ENCODE measurements around the gene DNAJC7.

The DNAJC7 gene

GRCh38 chr17:41939044-41939692, 78.1 kb downstream of the DNAJC7 start:
- Histone ChIP-seq H3K9me2 (replicated peaks; ENCODE audit: control insufficient read depth, low read length) (no peaks in the 10 kb centered on the region), H3K27ac (ENCODE audit: low read depth, low read length) (no peak overlapping the region)

DNA sequence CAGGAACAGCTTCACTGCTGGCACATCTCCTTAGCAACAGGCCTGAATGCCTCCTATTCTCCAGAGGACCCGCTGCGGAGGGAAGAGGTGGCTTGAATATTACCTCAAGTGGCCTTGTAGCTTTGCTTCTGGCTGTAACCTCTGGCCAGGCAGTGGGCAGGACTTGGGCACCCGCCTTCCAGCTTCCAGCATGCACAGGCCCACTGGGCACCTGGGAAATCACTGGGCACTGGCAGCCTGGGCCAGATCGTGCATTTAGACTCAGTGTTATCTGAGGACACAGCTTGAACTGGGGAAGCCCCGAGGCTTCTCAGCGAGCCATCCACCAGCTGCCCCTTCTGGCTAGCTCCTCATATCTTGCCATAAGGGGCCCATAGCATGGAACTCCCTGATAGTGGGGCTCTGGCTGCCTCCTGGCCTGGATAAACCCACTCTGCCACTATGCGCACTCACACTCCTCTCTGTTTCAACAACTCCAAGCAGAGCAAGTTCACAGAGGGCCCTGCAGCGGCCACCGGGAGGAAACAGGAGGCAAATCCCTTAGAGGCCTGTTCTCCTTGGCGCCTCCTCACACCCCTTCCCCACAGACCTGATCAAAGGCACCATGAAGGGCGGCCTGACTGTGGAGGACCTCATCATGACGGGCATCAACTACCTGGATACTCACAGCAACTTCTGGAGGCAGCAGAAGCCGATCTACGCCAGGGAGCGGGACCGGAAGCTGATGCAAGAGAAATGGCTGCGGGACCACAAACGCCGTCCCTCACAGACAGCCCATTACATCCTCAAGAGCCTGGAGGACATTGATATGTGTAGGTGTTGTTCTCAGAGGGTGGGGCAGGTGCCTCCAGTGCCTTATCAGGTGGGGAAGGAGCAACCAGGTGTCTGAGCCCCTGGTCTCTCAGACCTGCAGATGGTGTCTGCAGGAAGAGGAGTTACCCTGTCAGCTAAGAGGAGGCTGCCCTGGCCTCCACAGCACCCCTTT, 79.0 kb downstream of the DNAJC7 start:
- no peak for TF ChIP-seq CTCF (IDR thresholded peaks at IDR 0.05; ENCODE audit: low read depth, low read length, poor library complexity, severe bottlenecking)
- no peak for TF ChIP-seq EZH2phosphoT487 (IDR thresholded peaks at IDR 0.05; ENCODE audit: borderline replicate concordance, low read length)
- Histone ChIP-seq H4K20me1 (ENCODE audit: control insufficient read depth, insufficient read depth, low read depth, low read length) (no peaks in the 10 kb centered on the region), H3K79me2 (ENCODE audit: control insufficient read depth, low read length) (no peaks in the 10 kb centered on the region), H3K27ac (ENCODE audit: low read depth, low read length) (no peak overlapping the region), H3F3A (ENCODE audit: control insufficient read depth, insufficient read depth) (no peaks in the 10 kb centered on the region), H3K4me2 (ENCODE audit: low read length) (no peak overlapping the region), H3K27me3 (ENCODE audit: control insufficient read depth, low read length) (no peaks in the 10 kb centered on the region), H3K4me1 (ENCODE audit: control insufficient read depth, low read length) (peaks cover under 1% of the 10 kb centered on the region; the same call in 1 of the 2 replicates), H3K9me2 (replicated peaks; ENCODE audit: control insufficient read depth, low read length) (no peaks in the 10 kb centered on the region), H3K36me3 (ENCODE audit: control insufficient read depth, low read length) (no peaks in the 10 kb centered on the region), H3K9me3 (ENCODE audit: control insufficient read depth, insufficient read depth, low read length) (no peaks in the 10 kb centered on the region), H3K4me3 (ENCODE audit: low read length) (no peak overlapping the region)

More at GRCh38 chr17:41939044-41939692, 78.1 kb downstream of the DNAJC7 start:
- H3K4me2 ChIP-seq (ENCODE audit: low read length) = no peak overlapping the region
- no peaks in the 10 kb centered on the region for H3K27me3 ChIP-seq (ENCODE audit: control insufficient read depth, low read length)
- H3F3A ChIP-seq (ENCODE audit: control insufficient read depth, insufficient read depth) = no peaks in the 10 kb centered on the region
- no peaks in the 10 kb centered on the region for H3K4me1 ChIP-seq (ENCODE audit: control insufficient read depth, low read length)
- H4K20me1 ChIP-seq (ENCODE audit: control insufficient read depth, insufficient read depth, low read depth, low read length) = no peaks in the 10 kb centered on the region
- TF ChIP-seq EZH2phosphoT487 (IDR thresholded peaks at IDR 0.05; ENCODE audit: borderline replicate concordance, low read length) (no peak), CTCF (IDR thresholded peaks at IDR 0.05; ENCODE audit: low read depth, low read length, poor library complexity, severe bottlenecking) (no peak)
- H3K79me2 ChIP-seq (ENCODE audit: control insufficient read depth, low read length) = no peaks in the 10 kb centered on the region
- H3K9me3 ChIP-seq (ENCODE audit: control insufficient read depth, insufficient read depth, low read length) = no peaks in the 10 kb centered on the region
- H3K36me3 ChIP-seq (ENCODE audit: control insufficient read depth, low read length) = no peaks in the 10 kb centered on the region
- H3K4me3 ChIP-seq (ENCODE audit: low read length) = no peak overlapping the region

DNA sequence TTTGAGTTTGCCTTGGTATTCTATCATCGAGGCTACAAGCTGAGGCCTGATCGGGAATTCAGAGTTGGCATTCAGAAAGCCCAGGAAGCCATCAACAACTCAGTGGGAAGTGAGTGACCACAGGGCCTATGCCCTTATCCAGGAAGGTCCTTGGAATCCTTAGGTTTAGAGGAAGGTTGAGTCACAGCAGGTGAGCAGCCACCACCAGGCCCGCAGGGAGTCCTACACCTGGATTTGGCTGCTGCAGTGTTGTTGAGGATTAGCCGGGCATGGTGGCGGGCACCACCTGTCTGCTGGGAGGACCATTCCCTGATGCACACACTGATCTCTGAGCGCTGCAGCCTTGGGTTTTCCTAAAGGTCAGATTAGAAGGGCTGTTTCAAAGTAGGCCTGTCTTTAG, 81.6 kb downstream of the DNAJC7 start:
- no peak overlapping the region for H3K4me2 ChIP-seq (ENCODE audit: low read length)
- peaks cover 3% of the 10 kb centered on the region; the same call in 1 of the 2 replicates for H3F3A ChIP-seq (ENCODE audit: control insufficient read depth, insufficient read depth)
- no peaks in the 10 kb centered on the region for H3K36me3 ChIP-seq (ENCODE audit: control insufficient read depth, low read length)
- TF ChIP-seq EZH2phosphoT487 (IDR thresholded peaks at IDR 0.05; ENCODE audit: borderline replicate concordance, low read length) = no peak
- TF ChIP-seq CTCF (IDR thresholded peaks at IDR 0.05; ENCODE audit: low read depth, low read length, poor library complexity, severe bottlenecking) = no peak
- H3K9me3 ChIP-seq (ENCODE audit: control insufficient read depth, insufficient read depth, low read length) = no peaks in the 10 kb centered on the region
- H3K9me2 ChIP-seq (replicated peaks; ENCODE audit: control insufficient read depth, low read length) = no peaks in the 10 kb centered on the region
- H3K4me1 ChIP-seq (ENCODE audit: control insufficient read depth, low read length) = peaks cover 23% of the 10 kb centered on the region
- no peak overlapping the region for H3K27ac ChIP-seq (ENCODE audit: low read depth, low read length)
- H3K27me3 ChIP-seq (ENCODE audit: control insufficient read depth, low read length) = no peaks in the 10 kb centered on the region
- H3K4me3 ChIP-seq (ENCODE audit: low read length) = no peak overlapping the region
- H3K79me2 ChIP-seq (ENCODE audit: control insufficient read depth, low read length) = no peaks in the 10 kb centered on the region
- no peaks in the 10 kb centered on the region for H4K20me1 ChIP-seq (ENCODE audit: control insufficient read depth, insufficient read depth, low read depth, low read length)
